BLaER1 (cell line): ENCODE measurements around the gene CEP85.
"Not testable (repeated sequence)": the region's sequence is repeated elsewhere in the genome, so short reads cannot be mapped to it uniquely, and the experiment has no call there.

Source experiments
- H3K27ac ChIP-seq: shearing (Covaris generic); formaldehyde crosslinking; 2 replicates; pipeline ENCODE4 v1.8.1; 2022
- H3K27me3 ChIP-seq: shearing (Covaris generic); formaldehyde crosslinking; 2 replicates; pipeline ENCODE4 v1.8.1; 2022
- H3K36me3 ChIP-seq: shearing (Covaris generic); formaldehyde crosslinking; 2 replicates; pipeline ENCODE4 v1.8.1; 2022
- H3K4me1 ChIP-seq: shearing (Covaris generic); formaldehyde crosslinking; 2 replicates; pipeline ENCODE4 v1.8.1; 2022
- H3K4me2 ChIP-seq: shearing (Covaris generic); formaldehyde crosslinking; 2 replicates; pipeline ENCODE4 v1.8.1; 2022
- H3K4me3 ChIP-seq: shearing (Covaris generic); formaldehyde crosslinking; 2 replicates; pipeline ENCODE4 v1.8.1; 2022
- H3K9ac ChIP-seq: shearing (Covaris generic); formaldehyde crosslinking; 2 replicates; pipeline ENCODE4 v1.8.1; 2022
- H3K9me3 ChIP-seq: shearing (Covaris generic); formaldehyde crosslinking; 2 replicates; pipeline ENCODE4 v1.8.1; 2022
- H4K20me1 ChIP-seq: shearing (Covaris generic); formaldehyde crosslinking; 2 replicates; pipeline ENCODE4 v1.8.1; 2022
- Cebpa-rat ChIP-seq: shearing (Covaris generic); IDR thresholded peaks from 2 replicates; pipeline ENCODE4 v1.8.1; 2022

The CEP85 gene

DNA sequence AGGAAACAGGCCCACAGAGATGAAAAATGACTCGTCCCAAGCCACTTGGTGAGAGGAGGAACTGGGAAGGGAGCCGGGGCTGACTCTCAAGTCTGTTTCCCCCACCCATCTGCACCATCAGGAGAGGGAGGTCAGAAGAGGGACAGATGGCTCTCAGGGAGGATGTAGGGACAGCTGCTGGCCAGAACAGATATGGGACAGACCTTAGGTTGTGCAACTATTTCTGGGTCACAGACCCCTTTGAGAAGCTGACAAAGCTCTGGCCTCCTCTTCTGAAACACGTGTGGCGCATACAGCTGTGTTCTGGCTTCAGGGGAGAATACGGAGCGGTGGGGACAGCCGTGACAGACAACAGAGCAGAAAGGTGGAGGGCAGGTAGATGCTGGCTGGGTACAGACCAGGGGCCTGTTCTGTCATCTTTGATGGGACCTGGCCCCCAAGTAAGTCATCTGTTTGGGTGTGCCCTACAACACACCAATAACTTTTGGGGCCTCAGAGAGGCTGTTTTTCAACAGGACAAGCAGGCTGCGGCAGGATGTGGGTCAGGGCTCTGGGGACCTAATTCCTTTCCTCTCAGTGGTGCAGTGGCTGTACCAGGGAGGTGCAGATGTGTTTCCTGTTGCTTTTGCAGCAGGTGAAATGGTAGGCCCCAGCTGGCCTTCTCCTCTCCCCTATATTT lies 53.2 kb downstream of the CEP85 start:
- Histone ChIP-seq H3K4me1 (peaks cover 100% of the 10 kb centered on the region), H3K4me2 (peak overlapping the region; percentile 96), H3K9ac (peak overlapping the region; percentile 88), H3K27ac (peak overlapping the region; percentile 98), H3K4me3 (peak overlapping the region; percentile 40), H3K9me3 (no peaks in the 10 kb centered on the region), H4K20me1 (0 out of 2 replicates have a peak, but pooled peaks cover 13% of the 10 kb centered on the region), H3K27me3 (no peaks in the 10 kb centered on the region), H3K36me3 (peaks cover 20% of the 10 kb centered on the region; the same call in 1 of the 2 replicates)
- TF ChIP-seq Cebpa-rat = peak; percentile 89

- Histone ChIP-seq H3K4me3 (peak overlapping the region; percentile 40), H3K27me3 (no peaks in the 10 kb centered on the region), H3K4me1 (peaks cover 100% of the 10 kb centered on the region), H4K20me1 (0 out of 2 replicates have a peak, but pooled peaks cover 6% of the 10 kb centered on the region), H3K9ac (peak overlapping the region; percentile 88), H3K9me3 (no peaks in the 10 kb centered on the region), H3K27ac (peak overlapping the region; percentile 98), H3K4me2 (peak overlapping the region; percentile 96), H3K36me3 (peaks cover 13% of the 10 kb centered on the region; the same call in 1 of the 2 replicates)
- TF ChIP-seq Cebpa-rat = no peak
Observed at GRCh38 chr1:26287811-26288210, 53.8 kb downstream of the CEP85 start.

GRCh38 chr1:26288311-26288941 lies 54.4 kb downstream of the CEP85 start:
- peak overlapping the region; percentile 40 for H3K4me3 ChIP-seq
- peak overlapping the region; percentile 88 for H3K9ac ChIP-seq
- H3K36me3 ChIP-seq = peaks cover 7% of the 10 kb centered on the region; the same call in 1 of the 2 replicates
- no peaks in the 10 kb centered on the region for H3K27me3 ChIP-seq
- H3K9me3 ChIP-seq = no peaks in the 10 kb centered on the region
- peak overlapping the region; percentile 96 for H3K4me2 ChIP-seq
- peak overlapping the region; percentile 98 for H3K27ac ChIP-seq
- H3K4me1 ChIP-seq = peaks cover 99% of the 10 kb centered on the region
- H4K20me1 ChIP-seq = 0 out of 2 replicates have a peak, but pooled peaks cover under 1% of the 10 kb centered on the region
- TF ChIP-seq Cebpa-rat = no peak

GRCh38 chr1:26289158-26290059 lies 55.4 kb downstream of the CEP85 start:
- no peaks in the 10 kb centered on the region for H3K36me3 ChIP-seq
- no peaks in the 10 kb centered on the region for H4K20me1 ChIP-seq
- H3K9ac ChIP-seq = peak overlapping the region; percentile 88
- peak overlapping the region; percentile 98 for H3K27ac ChIP-seq
- peaks cover 95% of the 10 kb centered on the region for H3K4me1 ChIP-seq
- no peak for TF ChIP-seq Cebpa-rat
- H3K9me3 ChIP-seq = no peaks in the 10 kb centered on the region
- peak overlapping the region; percentile 36 for H3K4me3 ChIP-seq
- H3K4me2 ChIP-seq = peak overlapping the region; percentile 96
- no peaks in the 10 kb centered on the region for H3K27me3 ChIP-seq

DNA sequence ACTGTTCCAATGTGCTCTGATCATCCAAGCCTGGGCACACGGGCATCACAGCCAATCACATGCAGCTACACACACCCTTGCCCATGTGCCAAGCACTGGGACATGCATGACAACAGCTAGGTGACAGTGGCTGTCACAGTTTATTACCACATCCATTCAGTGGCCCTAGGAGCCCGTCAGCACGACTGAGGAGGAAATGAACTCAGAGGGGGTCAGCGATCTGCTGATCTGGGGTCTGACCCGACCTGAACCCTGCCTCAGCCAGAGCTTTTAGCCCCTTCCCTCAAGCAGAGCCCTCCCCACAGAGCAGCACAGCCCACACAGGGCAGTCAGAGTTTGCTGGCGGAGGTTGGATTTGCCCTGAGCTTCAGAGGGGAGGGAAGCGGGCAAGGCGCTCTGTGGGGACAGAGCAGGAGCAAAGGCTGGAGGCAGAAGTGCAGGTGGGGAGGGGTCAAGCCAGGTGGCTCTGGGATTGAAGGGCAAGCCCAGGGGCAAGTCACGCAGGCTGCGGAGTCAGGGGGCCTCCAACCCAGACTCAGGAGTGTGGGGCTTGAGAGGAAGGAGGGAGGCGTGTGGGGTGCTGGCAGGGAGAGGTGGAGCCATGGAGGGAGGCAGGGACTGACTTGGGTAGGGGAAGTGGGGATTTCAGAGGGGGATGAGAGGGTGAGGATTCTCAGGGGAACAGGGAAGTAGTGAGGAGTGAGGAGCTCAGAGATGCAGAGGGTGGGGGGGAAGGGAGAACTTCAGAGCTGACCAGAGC lies 56.3 kb downstream of the CEP85 start:
- H3K4me1 ChIP-seq = peaks cover 86% of the 10 kb centered on the region
- peak overlapping the region; percentile 88 for H3K9ac ChIP-seq
- H3K27ac ChIP-seq = peak overlapping the region; percentile 98
- H3K27me3 ChIP-seq = no peaks in the 10 kb centered on the region
- H3K4me2 ChIP-seq = peak overlapping the region; percentile 96
- peak overlapping the region; percentile 36; the same call in 1 of the 2 replicates for H3K4me3 ChIP-seq
- no peaks in the 10 kb centered on the region for H3K36me3 ChIP-seq
- no peaks in the 10 kb centered on the region for H4K20me1 ChIP-seq
- TF ChIP-seq Cebpa-rat = no peak
- H3K9me3 ChIP-seq = no peaks in the 10 kb centered on the region

- 0 out of 2 replicates have a peak overlapping the region, but pooled peaks have one; percentile 4 for H3K4me3 ChIP-seq
- H3K4me2 ChIP-seq = peak overlapping the region; percentile 96
- peak overlapping the region; percentile 98 for H3K27ac ChIP-seq
- TF ChIP-seq Cebpa-rat = no peak
- no peaks in the 10 kb centered on the region for H3K27me3 ChIP-seq
- H3K9me3 ChIP-seq = no peaks in the 10 kb centered on the region
- H4K20me1 ChIP-seq = no peaks in the 10 kb centered on the region
- H3K9ac ChIP-seq = peak overlapping the region; percentile 88
- peaks cover 80% of the 10 kb centered on the region for H3K4me1 ChIP-seq
- no peaks in the 10 kb centered on the region for H3K36me3 ChIP-seq
Observed at GRCh38 chr1:26290882-26291261, 56.9 kb downstream of the CEP85 start.

DNA sequence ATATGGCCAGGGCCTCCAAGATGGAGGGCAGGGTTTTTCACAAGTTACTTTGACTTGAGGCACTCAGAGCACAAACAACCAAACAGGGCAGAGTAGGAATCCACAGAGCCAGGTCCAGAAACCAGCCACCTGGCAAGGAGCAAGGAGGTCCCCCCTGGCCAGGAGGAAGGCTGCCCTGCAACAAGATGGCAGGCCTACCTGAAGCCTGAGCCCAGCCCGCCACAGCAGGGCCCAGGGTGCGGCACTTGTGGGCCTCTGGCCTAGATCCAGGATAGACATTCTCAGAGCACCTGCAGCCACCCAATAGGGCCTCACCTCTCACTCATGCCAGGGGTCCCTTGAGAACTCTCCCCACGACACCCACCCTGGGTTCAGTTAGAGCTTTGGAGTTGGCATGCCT lies 57.4 kb downstream of the CEP85 start:
- Histone ChIP-seq H4K20me1 (no peaks in the 10 kb centered on the region), H3K9me3 (no peaks in the 10 kb centered on the region), H3K4me1 (peaks cover 74% of the 10 kb centered on the region), H3K36me3 (no peaks in the 10 kb centered on the region), H3K4me2 (peak overlapping the region; percentile 96), H3K27me3 (no peaks in the 10 kb centered on the region), H3K9ac (peak overlapping the region; percentile 88), H3K27ac (peak overlapping the region; percentile 98), H3K4me3 (0 out of 2 replicates have a peak overlapping the region, but pooled peaks have one; percentile 4)
- TF ChIP-seq Cebpa-rat = no peak

DNA sequence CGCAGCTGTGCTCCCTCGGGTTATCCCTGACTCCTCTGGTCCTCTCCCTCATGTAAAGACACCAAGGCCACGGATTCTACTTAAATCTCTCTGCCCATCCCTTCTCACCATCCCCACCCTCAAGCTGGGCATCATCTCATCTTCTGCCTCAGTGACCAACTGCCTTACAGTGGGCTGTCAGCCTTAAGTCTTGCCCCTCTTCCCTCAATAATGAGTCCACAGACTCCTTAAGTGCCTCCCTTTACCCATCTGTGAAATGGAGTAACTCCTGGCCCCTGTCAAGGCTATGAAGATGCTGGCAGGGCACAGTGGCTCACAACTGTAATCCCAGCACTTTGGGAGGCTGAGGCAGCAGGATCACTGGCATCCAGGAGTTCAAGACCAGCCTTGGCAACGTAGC lies 57.9 kb downstream of the CEP85 start:
- Histone ChIP-seq H3K36me3 (peaks cover 3% of the 10 kb centered on the region), H3K9ac (peak overlapping the region; percentile 88), H3K4me1 (peaks cover 69% of the 10 kb centered on the region), H3K27ac (peak overlapping the region; percentile 98), H4K20me1 (no peaks in the 10 kb centered on the region), H3K4me2 (peak overlapping the region; percentile 96), H3K4me3 (no peak overlapping the region), H3K9me3 (no peaks in the 10 kb centered on the region), H3K27me3 (no peaks in the 10 kb centered on the region)
- TF ChIP-seq Cebpa-rat = no peak

- not testable (repeated sequence) for H3K36me3 ChIP-seq, H3K4me3 ChIP-seq, H4K20me1 ChIP-seq, H3K9me3 ChIP-seq, H3K9ac ChIP-seq, H3K27me3 ChIP-seq
- Histone ChIP-seq H3K4me2 (peak overlapping the region; percentile 96), H3K27ac (peak overlapping the region; percentile 98; the same call in 1 of the 2 replicates), H3K4me1 (peaks cover 63% of the 10 kb centered on the region)
Observed at GRCh38 chr1:26292735-26293134, 58.7 kb downstream of the CEP85 start.
